Tibial nerve (tissue), 4 donors: ENCODE results near the gene SOS2. TPM values are rescaled to one million over a fixed set of nuclear protein-coding genes. Genes with fewer than 3 reads are reported as not detected.
"Not testable (repeated sequence)": the region's sequence is repeated elsewhere in the genome, so short reads cannot be mapped to it uniquely, and the experiment has no call there.

Experiments
- DNase-seq, 2 donors: peaks; one replicate each; pipeline ENCODE4 v3.0.0-alpha.2; 2019; ENCODE audit warnings: low spot score in 2 of 2
- H3K27ac ChIP-seq, 4 donors: fragments of 200-600 bp; sonication (generic) in 3 of 4; one replicate each; pipeline ENCODE4 v1.5.1; 2017 to 2019; ENCODE audit warnings: mild to moderate bottlenecking in 1 of 4
- H3K27me3 ChIP-seq, 2 donors: fragments of 200-600 bp; sonication (generic) in 1 of 2; one replicate each; pipeline versions ENCODE4 v1.5.1 to v1.6.0; 2017 to 2019
- H3K36me3 ChIP-seq, 3 donors: fragments of 200-600 bp; sonication (generic); one replicate each; pipeline ENCODE4 v1.5.1; 2018 to 2019
- H3K4me1 ChIP-seq, 4 donors: fragments of 200-600 bp; sonication (generic) in 3 of 4; one replicate each; pipeline ENCODE4 v1.5.1; 2017 to 2019
- H3K4me3 ChIP-seq, 4 donors: fragments of 200-600 bp; sonication (generic) in 3 of 4; one replicate each; pipeline ENCODE4 v1.5.1; 2017 to 2019; ENCODE audit warnings: mild to moderate bottlenecking in 1 of 4, moderate library complexity in 1 of 4
- H3K9me3 ChIP-seq, 4 donors: fragments of 200-600 bp; sonication (generic) in 3 of 4; one replicate each; pipeline ENCODE4 v1.5.1; 2017 to 2019
- EP300 ChIP-seq, 2 donors: sonication (generic); formaldehyde crosslinking; IDR thresholded peaks; one replicate each; pipeline ENCODE4 v1.6.1; 2017; ENCODE audit warnings: antibody characterized with exemption in 2 of 2, mild to moderate bottlenecking in 1 of 2
- POLR2A ChIP-seq, 2 donors: fragments of 450-650 bp; IDR thresholded peaks; one replicate each; pipeline ENCODE4 v1.6.1; 2017; ENCODE audit warnings: antibody characterized with exemption in 2 of 2, mild to moderate bottlenecking in 2 of 2, moderate library complexity in 2 of 2
- WGBS, 2 donors: methylation state at CpG; one replicate each; pipeline ENCODE4 v1.1.5; 2018; 5-methylcytosine and 5-hydroxymethylcytosine counted together
- total RNA-seq, 4 donors: library from RNA; depleted of rRNA; stranded (reverse); fragments of >200 nt; gene quantifications; one replicate each; pipeline ENCODE4 v1.1.0, GENCODE V29; 2016
- TF ChIP-seq, protein P1 (sequence below), 5 experiments: fragments of 200-600 bp in 3 of 5; fragments of 450-650 bp in 2 of 5; sonication (generic) in 3 of 5; IDR thresholded peaks; one replicate each; pipeline ENCODE4 v1.5.1; 2016 to 2019; ENCODE audit warnings: antibody characterized with exemption in 5 of 5, mild to moderate bottlenecking in 3 of 5, moderate library complexity in 2 of 5

SOS2 gene
- total RNA-seq, 4 donors from 2014 or later: 30.9 to 41.5 (median 38.0) TPM

DNA sequence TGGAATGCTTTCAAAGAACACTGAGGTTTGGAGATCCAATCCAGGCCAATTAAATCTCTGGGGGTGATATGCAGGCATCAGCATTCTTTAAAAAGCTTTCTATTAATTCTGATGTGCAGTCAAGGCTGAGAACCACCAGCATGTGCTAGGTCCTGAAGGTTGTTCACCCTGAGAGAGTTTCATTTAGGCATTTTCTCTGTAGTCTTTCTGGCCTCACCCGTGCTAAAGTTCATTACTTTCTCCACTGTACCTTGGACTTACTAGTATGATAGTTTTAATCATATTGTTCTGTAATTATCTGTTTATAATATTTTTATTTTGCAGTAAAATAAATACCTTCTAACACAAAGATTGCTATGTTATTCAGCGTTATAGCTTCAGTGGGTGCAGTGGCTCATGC, 32.9 kb downstream of the SOS2 start:
- H3K36me3 ChIP-seq: peaks cover 0 to 56% (median 7%) of the 10 kb centered on the region in 3 donors
- H3K9me3 ChIP-seq: no peaks in the 10 kb centered on the region
- 92 to 94% methylated on average over 2 of the region's 2 CpGs for WGBS, 2 donors
- H3K4me3 ChIP-seq: no peak overlapping the region
- H3K27me3 ChIP-seq: no peaks in the 10 kb centered on the region
- H3K27ac ChIP-seq: no peak overlapping the region
- no peak for DNase-seq
- no peaks in the 10 kb centered on the region for H3K4me1 ChIP-seq
- no peak for TF ChIP-seq POLR2A (IDR thresholded peaks at IDR 0.05)
- TF ChIP-seq, protein P1, sequence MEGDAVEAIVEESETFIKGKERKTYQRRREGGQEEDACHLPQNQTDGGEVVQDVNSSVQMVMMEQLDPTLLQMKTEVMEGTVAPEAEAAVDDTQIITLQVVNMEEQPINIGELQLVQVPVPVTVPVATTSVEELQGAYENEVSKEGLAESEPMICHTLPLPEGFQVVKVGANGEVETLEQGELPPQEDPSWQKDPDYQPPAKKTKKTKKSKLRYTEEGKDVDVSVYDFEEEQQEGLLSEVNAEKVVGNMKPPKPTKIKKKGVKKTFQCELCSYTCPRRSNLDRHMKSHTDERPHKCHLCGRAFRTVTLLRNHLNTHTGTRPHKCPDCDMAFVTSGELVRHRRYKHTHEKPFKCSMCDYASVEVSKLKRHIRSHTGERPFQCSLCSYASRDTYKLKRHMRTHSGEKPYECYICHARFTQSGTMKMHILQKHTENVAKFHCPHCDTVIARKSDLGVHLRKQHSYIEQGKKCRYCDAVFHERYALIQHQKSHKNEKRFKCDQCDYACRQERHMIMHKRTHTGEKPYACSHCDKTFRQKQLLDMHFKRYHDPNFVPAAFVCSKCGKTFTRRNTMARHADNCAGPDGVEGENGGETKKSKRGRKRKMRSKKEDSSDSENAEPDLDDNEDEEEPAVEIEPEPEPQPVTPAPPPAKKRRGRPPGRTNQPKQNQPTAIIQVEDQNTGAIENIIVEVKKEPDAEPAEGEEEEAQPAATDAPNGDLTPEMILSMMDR (IDR thresholded peaks at IDR 0.05): no peak
- no peak for TF ChIP-seq EP300 (IDR thresholded peaks at IDR 0.05)

DNA sequence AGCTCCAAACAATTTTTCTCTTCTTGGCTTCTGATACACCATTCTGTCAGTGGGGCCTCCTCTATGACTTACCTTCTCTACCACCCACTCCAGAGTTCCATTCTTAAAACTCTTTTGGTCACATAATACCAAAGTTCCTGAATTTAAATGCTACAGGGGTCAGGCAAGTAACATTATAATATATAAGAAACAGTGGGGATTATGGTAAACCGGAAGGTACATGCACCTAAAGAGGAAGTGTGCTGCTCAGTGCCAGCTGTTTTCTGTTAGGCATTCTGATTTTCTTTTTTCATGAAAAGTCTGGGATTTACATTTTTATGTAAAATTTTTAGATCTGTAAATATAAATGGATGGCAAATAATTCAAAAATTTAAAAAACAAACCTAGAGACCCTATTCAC, 39.9 kb downstream of the SOS2 start:
- H3K9me3 ChIP-seq: no peaks in the 10 kb centered on the region
- 84 to 87% methylated on average over 1 of the region's 1 CpG for WGBS, 2 donors
- DNase-seq: no peak
- H3K4me3 ChIP-seq: no peak overlapping the region
- peaks cover 0 to 56% (median 0%) of the 10 kb centered on the region in 3 donors for H3K36me3 ChIP-seq
- TF ChIP-seq, protein P1 (IDR thresholded peaks at IDR 0.05): no peak
- TF ChIP-seq EP300 (IDR thresholded peaks at IDR 0.05): no peak
- no peak for TF ChIP-seq POLR2A (IDR thresholded peaks at IDR 0.05)
- no peaks in the 10 kb centered on the region for H3K27me3 ChIP-seq
- no peak overlapping the region for H3K27ac ChIP-seq
- no peaks in the 10 kb centered on the region for H3K4me1 ChIP-seq

DNA sequence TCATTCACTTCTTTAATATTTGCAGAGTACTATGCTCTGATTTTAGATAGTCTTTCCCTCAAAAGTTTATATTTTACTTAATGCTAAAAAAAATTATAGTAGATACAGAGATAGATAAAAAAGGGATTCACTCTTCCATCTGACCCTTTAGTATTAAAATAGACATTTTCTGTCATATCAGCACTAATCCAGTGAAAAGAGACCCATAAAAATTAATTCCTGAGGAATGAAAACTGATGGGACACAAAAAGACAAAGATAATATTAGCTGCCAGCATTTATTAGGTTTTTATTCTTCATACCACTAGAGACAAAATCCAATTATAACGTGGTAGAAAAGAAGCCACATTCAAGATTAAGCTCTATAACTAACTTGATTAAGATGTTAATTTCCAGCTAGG, 45.3 kb downstream of the SOS2 start:
- no peak for DNase-seq
- TF ChIP-seq POLR2A (IDR thresholded peaks at IDR 0.05): no peak
- no peak for TF ChIP-seq EP300 (IDR thresholded peaks at IDR 0.05)
- TF ChIP-seq, protein P1 (IDR thresholded peaks at IDR 0.05): no peak
- H3K27ac ChIP-seq: no peak overlapping the region
- no peak overlapping the region for H3K4me3 ChIP-seq
- H3K36me3 ChIP-seq: peaks cover 0 to 52% (median 0%) of the 10 kb centered on the region in 3 donors
- no peaks in the 10 kb centered on the region for H3K9me3 ChIP-seq
- H3K27me3 ChIP-seq: no peaks in the 10 kb centered on the region
- no peaks in the 10 kb centered on the region for H3K4me1 ChIP-seq
- WGBS, 2 donors: 69 to 81% methylated on average over 1 of the region's 1 CpG

DNA sequence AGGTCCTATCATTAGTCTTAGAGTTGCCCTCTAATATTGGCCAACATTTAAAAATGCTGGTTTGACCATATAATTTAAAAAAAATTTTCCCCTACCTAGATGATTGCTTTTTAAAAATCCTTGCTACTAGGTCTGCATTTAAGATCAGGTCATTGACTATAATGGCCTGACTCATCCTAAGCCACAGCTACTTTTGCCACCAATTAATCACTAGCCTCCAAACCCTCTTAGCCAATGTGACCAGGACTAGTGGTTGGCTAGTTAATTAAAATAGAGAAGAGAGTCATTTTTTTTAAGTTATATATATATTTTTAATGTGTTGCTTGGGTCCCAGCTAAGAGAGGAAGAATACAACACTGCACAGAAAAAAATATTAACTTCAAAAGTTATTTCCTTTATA, 57.5 kb downstream of the SOS2 start:
- no peak overlapping the region for H3K27ac ChIP-seq
- no peaks in the 10 kb centered on the region for H3K4me1 ChIP-seq
- H3K9me3 ChIP-seq: no peaks in the 10 kb centered on the region
- no peaks in the 10 kb centered on the region for H3K27me3 ChIP-seq
- TF ChIP-seq, protein P1 (IDR thresholded peaks at IDR 0.05): no peak
- no peak for TF ChIP-seq EP300 (IDR thresholded peaks at IDR 0.05)
- TF ChIP-seq POLR2A (IDR thresholded peaks at IDR 0.05): no peak
- H3K36me3 ChIP-seq: peaks cover 0 to 45% (median 0%) of the 10 kb centered on the region in 3 donors
- no peak overlapping the region for H3K4me3 ChIP-seq
- no peak for DNase-seq

DNA sequence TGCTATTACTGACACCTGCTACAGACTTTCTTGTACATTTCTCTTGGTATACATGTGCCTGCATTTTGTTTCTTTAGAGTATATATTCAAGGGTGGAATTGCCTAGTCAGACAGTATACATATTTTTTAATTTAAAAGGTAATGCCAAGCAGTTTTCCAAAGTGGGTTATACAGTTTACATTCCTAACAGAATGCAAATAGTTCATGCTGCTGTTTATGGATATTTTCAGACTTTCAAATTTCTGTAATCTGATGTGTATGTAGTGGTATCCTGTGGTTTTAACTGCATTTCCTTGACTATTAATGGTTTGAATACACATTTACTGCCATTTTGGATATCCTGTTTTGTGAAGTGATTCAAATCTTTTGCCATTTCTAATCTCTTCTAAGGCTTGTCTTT, 59.5 kb downstream of the SOS2 start:
- no peaks in the 10 kb centered on the region for H3K4me1 ChIP-seq
- no peak overlapping the region for H3K27ac ChIP-seq
- no peaks in the 10 kb centered on the region for H3K9me3 ChIP-seq
- peaks cover 0 to 33% (median 0%) of the 10 kb centered on the region in 3 donors for H3K36me3 ChIP-seq
- no peak overlapping the region for H3K4me3 ChIP-seq
- no peak for DNase-seq
- H3K27me3 ChIP-seq: no peaks in the 10 kb centered on the region
- TF ChIP-seq, protein P1 (IDR thresholded peaks at IDR 0.05): no peak
- TF ChIP-seq EP300 (IDR thresholded peaks at IDR 0.05) (no peak), POLR2A (IDR thresholded peaks at IDR 0.05) (no peak)

DNA sequence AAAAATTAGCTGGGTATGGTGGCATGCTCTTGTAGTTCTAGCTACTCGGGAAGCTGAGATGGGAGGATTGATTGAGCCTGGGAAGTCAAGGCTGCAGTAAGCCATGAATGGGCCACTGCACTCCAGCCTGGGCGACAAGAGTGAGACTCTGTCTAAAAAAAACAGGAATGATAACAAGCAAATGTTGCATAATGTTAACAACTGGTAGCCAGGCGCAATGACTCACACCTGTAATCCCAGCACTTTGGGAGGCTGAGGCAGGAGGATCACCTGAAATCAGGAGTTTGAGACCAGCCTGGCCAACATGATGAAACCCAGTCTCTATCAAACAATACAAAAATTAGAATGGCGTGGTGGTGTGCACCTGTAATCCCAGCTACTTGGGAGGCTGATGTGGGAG, 64.0 kb downstream of the SOS2 start:
- 86% methylated on average over 4 of the region's 4 CpGs for WGBS, 2 donors
- H3K4me1 ChIP-seq, H3K4me3 ChIP-seq, H3K9me3 ChIP-seq, H3K27me3 ChIP-seq, DNase-seq, H3K27ac ChIP-seq: not testable (repeated sequence)
- peaks cover 0 to 24% (median 0%) of the 10 kb centered on the region in 3 donors for H3K36me3 ChIP-seq
